Effector memory CD8-positive, alpha-beta T cell (primary cell): ENCODE measurements around the gene NFKB2.

Source experiments
- ATAC-seq: fragments of 150-1000 bp; cut with Tn5 transposase; replicated peaks from 2 replicates; pipeline ENCODE4 v1.10.0; 2021; ENCODE audit warnings: mild to moderate bottlenecking, moderate library complexity
- DNase-seq, 3 experiments: peaks; one replicate each; pipeline ENCODE4 v3.0.0; 2021
- H3K27ac Mint-ChIP-seq, 2 donors: one replicate each; pipeline ENCODE4 v1.8.0; 2022; ENCODE audit warnings: mild to moderate bottlenecking in 2 of 2, mixed read lengths in 2 of 2, moderate library complexity in 2 of 2
- H3K27me3 Mint-ChIP-seq, 2 donors: one replicate each; pipeline ENCODE4 v1.8.0; 2022; ENCODE audit warnings: mixed read lengths in 2 of 2
- H3K36me3 Mint-ChIP-seq: one replicate; pipeline ENCODE4 v1.8.0; 2022; ENCODE audit warnings: mild to moderate bottlenecking, moderate library complexity, mixed read lengths; ENCODE audit not compliant: insufficient read depth
- H3K4me1 Mint-ChIP-seq, 2 donors: one replicate each; pipeline ENCODE4 v1.8.0; 2022; ENCODE audit warnings: low read depth in 2 of 2, mixed read lengths in 2 of 2
- H3K4me3 Mint-ChIP-seq, 2 donors: one replicate each; pipeline ENCODE4 v1.8.0; 2022; ENCODE audit warnings: mild to moderate bottlenecking in 2 of 2, mixed read lengths in 2 of 2, moderate library complexity in 2 of 2
- H3K9me3 Mint-ChIP-seq, 2 donors: one replicate each; pipeline ENCODE4 v1.8.0; 2022; ENCODE audit warnings: mixed read lengths in 2 of 2
- total RNA-seq, 9 experiments: gene quantifications; one replicate each; lab custom pipeline; 2026; lab: John Stamatoyannopoulos, UW

NFKB2 gene
- 114 to 464 (median 370) reads per million in 9 experiments for total RNA-seq

- Mint-ChIP-seq H3K4me1 (peaks cover 35 to 45% of the 10 kb centered on the region in 2 donors), H3K9me3 (no peaks in the 10 kb centered on the region), H3K27me3 (no peaks in the 10 kb centered on the region), H3K36me3 (peaks cover 84% of the 10 kb centered on the region), H3K4me3 (peak within 1 kb of the TSS; percentile 90 to 94), H3K27ac (peak within 1 kb of the TSS; percentile 100)
- DNase-seq (peak; percentile 88 to 94 (median 93)), ATAC-seq (peak; percentile 38)
These were observed at the start of gene NFKB2 for GRCh38 chr10:102395400-102396316. Gene NFKB2 (plus strand): TSS chr10:102395705. CDS start chr10:102395960, 255 bp downstream.

- H3K4me3 Mint-ChIP-seq = no peak overlapping the region
- ATAC-seq = no peak
- H3K27me3 Mint-ChIP-seq = no peaks in the 10 kb centered on the region
- no peaks in the 10 kb centered on the region for H3K9me3 Mint-ChIP-seq
- H3K4me1 Mint-ChIP-seq = peaks cover 0 to 2% of the 10 kb centered on the region in 2 donors
- peak overlapping the region; percentile 16 to 26 for H3K27ac Mint-ChIP-seq
- DNase-seq = no peak
- H3K36me3 Mint-ChIP-seq = peaks cover 42% of the 10 kb centered on the region
These were observed 48.2 kb upstream of the NFKB2 start for GRCh38 chr10:102347236-102347828.

GRCh38 chr10:102352066-102352715 is 43.3 kb upstream of the NFKB2 start:
- no peaks in the 10 kb centered on the region for H3K27me3 Mint-ChIP-seq
- ATAC-seq = peak; percentile 77
- no peak overlapping the region for H3K4me3 Mint-ChIP-seq
- peak; percentile 75 to 79 (median 76) for DNase-seq
- H3K9me3 Mint-ChIP-seq = no peaks in the 10 kb centered on the region
- peaks cover 36% of the 10 kb centered on the region for H3K36me3 Mint-ChIP-seq
- no peak overlapping the region for H3K27ac Mint-ChIP-seq
- H3K4me1 Mint-ChIP-seq = peaks cover 0 to 1% of the 10 kb centered on the region in 2 donors

- Mint-ChIP-seq H3K4me3 (no peak overlapping the region), H3K27me3 (no peaks in the 10 kb centered on the region), H3K27ac (no peak overlapping the region), H3K36me3 (peaks cover 50% of the 10 kb centered on the region), H3K4me1 (no peaks in the 10 kb centered on the region), H3K9me3 (no peaks in the 10 kb centered on the region)
- DNase-seq (no peak), ATAC-seq (no peak)
These were observed 41.1 kb upstream of the NFKB2 start for GRCh38 chr10:102354451-102354850.

- H3K27me3 Mint-ChIP-seq = no peaks in the 10 kb centered on the region
- H3K9me3 Mint-ChIP-seq = no peaks in the 10 kb centered on the region
- peaks cover 79% of the 10 kb centered on the region for H3K36me3 Mint-ChIP-seq
- H3K27ac Mint-ChIP-seq = no peak overlapping the region
- no peak for DNase-seq
- peaks cover 0 to 3% of the 10 kb centered on the region in 2 donors for H3K4me1 Mint-ChIP-seq
- no peak for ATAC-seq
- H3K4me3 Mint-ChIP-seq = no peak overlapping the region
These were observed 36.7 kb upstream of the NFKB2 start for GRCh38 chr10:102358712-102359382.

- no peak overlapping the region for H3K4me3 Mint-ChIP-seq
- H3K9me3 Mint-ChIP-seq = no peaks in the 10 kb centered on the region
- no peak for DNase-seq
- H3K27me3 Mint-ChIP-seq = no peaks in the 10 kb centered on the region
- peaks cover 78% of the 10 kb centered on the region for H3K36me3 Mint-ChIP-seq
- no peaks in the 10 kb centered on the region for H3K4me1 Mint-ChIP-seq
- peak overlapping the region in 1 of 2 donors; percentile 58 for H3K27ac Mint-ChIP-seq
- ATAC-seq = no peak
These were observed 28.1 kb upstream of the NFKB2 start for GRCh38 chr10:102367441-102367840.

- no peaks in the 10 kb centered on the region for H3K27me3 Mint-ChIP-seq
- no peak for ATAC-seq
- H3K36me3 Mint-ChIP-seq = peaks cover 78% of the 10 kb centered on the region
- no peaks in the 10 kb centered on the region for H3K9me3 Mint-ChIP-seq
- DNase-seq = no peak
- H3K4me3 Mint-ChIP-seq = no peak overlapping the region
- H3K27ac Mint-ChIP-seq = no peak overlapping the region
- H3K4me1 Mint-ChIP-seq = no peaks in the 10 kb centered on the region
These were observed 27.4 kb upstream of the NFKB2 start for GRCh38 chr10:102368077-102368476.

GRCh38 chr10:102371295-102371694 is 24.2 kb upstream of the NFKB2 start:
- Mint-ChIP-seq H3K9me3 (no peaks in the 10 kb centered on the region), H3K27me3 (no peaks in the 10 kb centered on the region), H3K27ac (no peak overlapping the region), H3K36me3 (peaks cover 64% of the 10 kb centered on the region), H3K4me1 (no peaks in the 10 kb centered on the region), H3K4me3 (no peak overlapping the region)
- no peak for DNase-seq
- ATAC-seq = no peak

GRCh38 chr10:102375250-102375649 is 20.3 kb upstream of the NFKB2 start:
- no peaks in the 10 kb centered on the region for H3K27me3 Mint-ChIP-seq
- peaks cover 62% of the 10 kb centered on the region for H3K36me3 Mint-ChIP-seq
- H3K27ac Mint-ChIP-seq = peak overlapping the region in 1 of 2 donors; percentile 51
- no peaks in the 10 kb centered on the region for H3K4me1 Mint-ChIP-seq
- no peak overlapping the region for H3K4me3 Mint-ChIP-seq
- no peak for ATAC-seq
- no peaks in the 10 kb centered on the region for H3K9me3 Mint-ChIP-seq
- no peak for DNase-seq

GRCh38 chr10:102375867-102376266 is 19.6 kb upstream of the NFKB2 start:
- H3K27ac Mint-ChIP-seq = no peak overlapping the region
- H3K4me3 Mint-ChIP-seq = no peak overlapping the region
- no peak for DNase-seq
- peaks cover 65% of the 10 kb centered on the region for H3K36me3 Mint-ChIP-seq
- no peaks in the 10 kb centered on the region for H3K9me3 Mint-ChIP-seq
- no peak for ATAC-seq
- H3K27me3 Mint-ChIP-seq = no peaks in the 10 kb centered on the region
- no peaks in the 10 kb centered on the region for H3K4me1 Mint-ChIP-seq

GRCh38 chr10:102376901-102377300 is 18.6 kb upstream of the NFKB2 start:
- no peak for DNase-seq
- no peaks in the 10 kb centered on the region for H3K9me3 Mint-ChIP-seq
- no peak for ATAC-seq
- no peaks in the 10 kb centered on the region for H3K27me3 Mint-ChIP-seq
- H3K4me1 Mint-ChIP-seq = no peaks in the 10 kb centered on the region
- H3K4me3 Mint-ChIP-seq = no peak overlapping the region
- no peak overlapping the region for H3K27ac Mint-ChIP-seq
- H3K36me3 Mint-ChIP-seq = peaks cover 67% of the 10 kb centered on the region

GRCh38 chr10:102379383-102379782 is 16.1 kb upstream of the NFKB2 start:
- Mint-ChIP-seq H3K4me1 (no peaks in the 10 kb centered on the region), H3K9me3 (no peaks in the 10 kb centered on the region), H3K36me3 (peaks cover 61% of the 10 kb centered on the region), H3K27ac (no peak overlapping the region), H3K4me3 (no peak overlapping the region), H3K27me3 (no peaks in the 10 kb centered on the region)
- DNase-seq = no peak
- no peak for ATAC-seq

- DNase-seq (no peak), ATAC-seq (no peak)
- Mint-ChIP-seq H3K27ac (no peak overlapping the region), H3K27me3 (no peaks in the 10 kb centered on the region), H3K4me3 (no peak overlapping the region), H3K36me3 (peaks cover 56% of the 10 kb centered on the region), H3K9me3 (no peaks in the 10 kb centered on the region), H3K4me1 (no peaks in the 10 kb centered on the region)
These were observed 13.5 kb upstream of the NFKB2 start for GRCh38 chr10:102381983-102382382.
